ENCODE results near the gene GEMIN5.

GEMIN5 gene

GRCh38 chr5:154873791-154874331 is 64.2 kb downstream of the GEMIN5 start:
- DNase-seq: no peak

- no peak for DNase-seq
Observed at GRCh38 chr5:154871734-154872133, 66.3 kb downstream of the GEMIN5 start.

- DNase-seq: no peak
Observed at GRCh38 chr5:154868702-154869101, 69.3 kb downstream of the GEMIN5 start.

- no peak for DNase-seq
Observed at GRCh38 chr5:154866841-154867240, 71.2 kb downstream of the GEMIN5 start.

- no peak for DNase-seq
Observed at GRCh38 chr5:154865466-154866184, 72.4 kb downstream of the GEMIN5 start.

GRCh38 chr5:154863291-154864080 is 74.5 kb downstream of the GEMIN5 start:
- DNase-seq: no peak

- DNase-seq: no peak
Observed at GRCh38 chr5:154862766-154863165, 75.2 kb downstream of the GEMIN5 start.

- no peak for DNase-seq
Observed at GRCh38 chr5:154861946-154862345, 76.1 kb downstream of the GEMIN5 start.

GRCh38 chr5:154860765-154861164 is 77.2 kb downstream of the GEMIN5 start:
- no peak for DNase-seq

GRCh38 chr5:154860123-154860522 is 77.9 kb downstream of the GEMIN5 start:
- DNase-seq: no peak

- no peak for DNase-seq
Observed at GRCh38 chr5:154858972-154859871, 78.8 kb downstream of the GEMIN5 start.

- DNase-seq: peak; percentile 94
Observed at GRCh38 chr5:154858297-154858971, 79.6 kb downstream of the GEMIN5 start, which contains the start of gene CNOT8. CNOT8 (plus strand) TSS chr5:154858627; CDS start chr5:154863279, 4,652 bp downstream.

- DNase-seq: peak; percentile 94
Observed at GRCh38 chr5:154857530-154858296, 80.3 kb downstream of the GEMIN5 start.

GRCh38 chr5:154851351-154851750 is 86.7 kb downstream of the GEMIN5 start:
- no peak for DNase-seq

GRCh38 chr5:154850255-154851062 is 87.6 kb downstream of the GEMIN5 start, which contains the start of gene FAXDC2:
FAXDC2 (minus strand) TSS chr5:154850603; CDS start chr5:154838178, 12,425 bp downstream.
- DNase-seq: no peak

GRCh38 chr5:154849791-154850201 is 88.2 kb downstream of the GEMIN5 start:
- DNase-seq: no peak

- DNase-seq: no peak
Observed at GRCh38 chr5:154849264-154849785, 88.7 kb downstream of the GEMIN5 start.

GRCh38 chr5:154844809-154845208 is 93.2 kb downstream of the GEMIN5 start:
- no peak for DNase-seq

GRCh38 chr5:154842689-154843530 is 95.1 kb downstream of the GEMIN5 start:
- no peak for DNase-seq

All from NCI-H1092 (cell line).